Activated naive CD4-positive, alpha-beta T cell treated with anti-CD3 and anti-CD28 coated beads, Interleukin-2, amount 10 ng/mL, durations not matched to agents 7 days and 5 days (primary cell): ENCODE data around the gene RAP2A.

ENCODE experiments used
- CTCF ChIA-PET: fragments of 350-600 bp; sonication (Branson Sonifier 250); formaldehyde crosslinking; loops from one replicate; lab custom pipeline; 2021; ENCODE audit warnings: antibody characterized with exemption; lab: Charles Lee
- DNase-seq: peaks from one replicate; pipeline ENCODE4 v3.0.0-alpha.2; 2020
- H3K27ac Mint-ChIP-seq: one replicate; pipeline ENCODE4 v1.8.0; 2021; ENCODE audit warnings: mild to moderate bottlenecking, moderate library complexity, mixed read lengths
- H3K27me3 Mint-ChIP-seq: one replicate; pipeline ENCODE4 v1.8.0; 2021; ENCODE audit warnings: mild to moderate bottlenecking, mixed read lengths
- H3K36me3 Mint-ChIP-seq: one replicate; pipeline ENCODE4 v1.8.0; 2021; ENCODE audit warnings: mixed read lengths
- H3K4me1 Mint-ChIP-seq: one replicate; pipeline ENCODE4 v1.8.0; 2021; ENCODE audit warnings: mixed read lengths
- H3K4me3 Mint-ChIP-seq: one replicate; pipeline ENCODE4 v1.8.0; 2021; ENCODE audit warnings: mild to moderate bottlenecking, moderate library complexity, mixed read lengths
- H3K9me3 Mint-ChIP-seq: one replicate; pipeline ENCODE4 v1.8.0; 2021; ENCODE audit warnings: mixed read lengths

Gene RAP2A

GRCh38 chr13:97433727-97434396, at the start of gene RAP2A:
Gene RAP2A (plus strand): TSS chr13:97434169. CDS start chr13:97434471, 302 bp downstream.
- peak within 1 kb of the TSS; percentile 100 for H3K27ac Mint-ChIP-seq
- H3K36me3 Mint-ChIP-seq, result peaks cover 11% of the 10 kb centered on the region
- peak; percentile 92 for DNase-seq
- peaks cover 39% of the 10 kb centered on the region for H3K4me1 Mint-ChIP-seq
- H3K9me3 Mint-ChIP-seq, result no peaks in the 10 kb centered on the region
- peak within 1 kb of the TSS; percentile 98 for H3K4me3 Mint-ChIP-seq
- H3K27me3 Mint-ChIP-seq, result no peaks in the 10 kb centered on the region
- CTCF ChIA-PET, result interaction anchor here (0.7 kb wide), 1 partner anchor 14 kb away, joined by 3 read pairs; no protein-coding TSS in a partner anchor

GRCh38 chr13:97384371-97384770, 49.6 kb upstream of the RAP2A start:
- Mint-ChIP-seq H3K4me3 (no peak overlapping the region), H3K36me3 (peaks cover 3% of the 10 kb centered on the region)
- CTCF ChIA-PET, result interaction anchor here (1.2 kb wide), 1 partner anchor 25 kb away, joined by 3 read pairs; no protein-coding TSS in a partner anchor

GRCh38 chr13:97385146-97385545, 48.8 kb upstream of the RAP2A start:
- Mint-ChIP-seq H3K9me3 (no peaks in the 10 kb centered on the region), H3K27me3 (no peaks in the 10 kb centered on the region), H3K36me3 (peaks cover 3% of the 10 kb centered on the region), H3K4me3 (no peak overlapping the region), H3K4me1 (peaks cover 11% of the 10 kb centered on the region), H3K27ac (no peak overlapping the region)
- CTCF ChIA-PET, result interaction anchor here (1.2 kb wide), 1 partner anchor 25 kb away, joined by 3 read pairs; no protein-coding TSS in a partner anchor
- DNase-seq, result no peak

More at GRCh38 chr13:97384371-97384770, 49.6 kb upstream of the RAP2A start:
- Mint-ChIP-seq H3K9me3 (no peaks in the 10 kb centered on the region), H3K27ac (no peak overlapping the region), H3K27me3 (no peaks in the 10 kb centered on the region), H3K4me1 (peaks cover 11% of the 10 kb centered on the region)
- no peak for DNase-seq

- CTCF ChIA-PET, result interaction anchor here (1.2 kb wide), 1 partner anchor 26 kb away, joined by 3 read pairs; no protein-coding TSS in a partner anchor
- Mint-ChIP-seq H3K27ac (no peak overlapping the region), H3K9me3 (no peaks in the 10 kb centered on the region), H3K27me3 (no peaks in the 10 kb centered on the region), H3K4me1 (peaks cover 11% of the 10 kb centered on the region), H3K4me3 (no peak overlapping the region), H3K36me3 (peaks cover 3% of the 10 kb centered on the region)
- DNase-seq, result no peak
Measured at GRCh38 chr13:97385854-97386253, 48.1 kb upstream of the RAP2A start.

- H3K27me3 Mint-ChIP-seq, result no peaks in the 10 kb centered on the region
- H3K9me3 Mint-ChIP-seq, result no peaks in the 10 kb centered on the region
- CTCF ChIA-PET, result no interaction called here
- no peak overlapping the region for H3K27ac Mint-ChIP-seq
- DNase-seq, result peak; percentile 35
- peaks cover 11% of the 10 kb centered on the region for H3K4me1 Mint-ChIP-seq
- H3K36me3 Mint-ChIP-seq, result peaks cover 3% of the 10 kb centered on the region
- H3K4me3 Mint-ChIP-seq, result no peak overlapping the region
Measured at GRCh38 chr13:97386801-97387484, 47.0 kb upstream of the RAP2A start.

- H3K4me3 Mint-ChIP-seq, result no peak overlapping the region
- H3K27ac Mint-ChIP-seq, result no peak overlapping the region
- CTCF ChIA-PET, result no interaction called here
- peaks cover 11% of the 10 kb centered on the region for H3K4me1 Mint-ChIP-seq
- H3K9me3 Mint-ChIP-seq, result no peaks in the 10 kb centered on the region
- DNase-seq, result no peak
- no peaks in the 10 kb centered on the region for H3K27me3 Mint-ChIP-seq
- H3K36me3 Mint-ChIP-seq, result peaks cover 3% of the 10 kb centered on the region
Measured at GRCh38 chr13:97387485-97387839, 46.5 kb upstream of the RAP2A start.

GRCh38 chr13:97387890-97388289, 46.1 kb upstream of the RAP2A start:
- Mint-ChIP-seq H3K9me3 (no peaks in the 10 kb centered on the region), H3K4me1 (peaks cover 11% of the 10 kb centered on the region), H3K36me3 (no peaks in the 10 kb centered on the region), H3K4me3 (no peak overlapping the region), H3K27ac (no peak overlapping the region), H3K27me3 (no peaks in the 10 kb centered on the region)
- CTCF ChIA-PET, result no interaction called here
- DNase-seq, result no peak

GRCh38 chr13:97388373-97388772, 45.6 kb upstream of the RAP2A start:
- Mint-ChIP-seq H3K4me1 (peaks cover 11% of the 10 kb centered on the region), H3K36me3 (no peaks in the 10 kb centered on the region), H3K27ac (no peak overlapping the region), H3K9me3 (no peaks in the 10 kb centered on the region), H3K27me3 (no peaks in the 10 kb centered on the region), H3K4me3 (no peak overlapping the region)
- no peak for DNase-seq
- CTCF ChIA-PET, result no interaction called here

GRCh38 chr13:97390941-97391600, 42.9 kb upstream of the RAP2A start:
- no peak for DNase-seq
- no peak overlapping the region for H3K27ac Mint-ChIP-seq
- H3K9me3 Mint-ChIP-seq, result no peaks in the 10 kb centered on the region
- H3K4me3 Mint-ChIP-seq, result no peak overlapping the region
- no peaks in the 10 kb centered on the region for H3K36me3 Mint-ChIP-seq
- CTCF ChIA-PET, result no interaction called here
- H3K27me3 Mint-ChIP-seq, result no peaks in the 10 kb centered on the region
- peaks cover 11% of the 10 kb centered on the region for H3K4me1 Mint-ChIP-seq

- DNase-seq, result no peak
- CTCF ChIA-PET, result no interaction called here
- Mint-ChIP-seq H3K27me3 (no peaks in the 10 kb centered on the region), H3K9me3 (no peaks in the 10 kb centered on the region), H3K36me3 (no peaks in the 10 kb centered on the region), H3K4me1 (peaks cover 6% of the 10 kb centered on the region), H3K4me3 (no peak overlapping the region), H3K27ac (no peak overlapping the region)
Measured at GRCh38 chr13:97392020-97392419, 41.9 kb upstream of the RAP2A start.

GRCh38 chr13:97394542-97394941, 39.4 kb upstream of the RAP2A start:
- DNase-seq, result no peak
- CTCF ChIA-PET, result no interaction called here
- Mint-ChIP-seq H3K36me3 (no peaks in the 10 kb centered on the region), H3K4me1 (no peaks in the 10 kb centered on the region), H3K4me3 (no peak overlapping the region), H3K27ac (no peak overlapping the region), H3K27me3 (no peaks in the 10 kb centered on the region), H3K9me3 (no peaks in the 10 kb centered on the region)

- CTCF ChIA-PET, result interaction anchor here (1.0 kb wide), 1 partner anchor 29 kb away, joined by 4 read pairs; no protein-coding TSS in a partner anchor
- Mint-ChIP-seq H3K9me3 (no peaks in the 10 kb centered on the region), H3K36me3 (no peaks in the 10 kb centered on the region), H3K27me3 (no peaks in the 10 kb centered on the region), H3K4me1 (no peaks in the 10 kb centered on the region), H3K4me3 (no peak overlapping the region), H3K27ac (no peak overlapping the region)
- no peak for DNase-seq
Measured at GRCh38 chr13:97395447-97396136, 38.4 kb upstream of the RAP2A start.

- Mint-ChIP-seq H3K4me3 (no peak overlapping the region), H3K27me3 (no peaks in the 10 kb centered on the region), H3K36me3 (no peaks in the 10 kb centered on the region), H3K27ac (no peak overlapping the region), H3K9me3 (peaks cover 5% of the 10 kb centered on the region), H3K4me1 (no peaks in the 10 kb centered on the region)
- no peak for DNase-seq
- CTCF ChIA-PET, result no interaction called here
Measured at GRCh38 chr13:97397267-97397666, 36.7 kb upstream of the RAP2A start.

GRCh38 chr13:97401421-97401820, 32.5 kb upstream of the RAP2A start:
- H3K36me3 Mint-ChIP-seq, result no peaks in the 10 kb centered on the region
- H3K9me3 Mint-ChIP-seq, result peaks cover 5% of the 10 kb centered on the region
- H3K27ac Mint-ChIP-seq, result no peak overlapping the region
- H3K4me3 Mint-ChIP-seq, result no peak overlapping the region
- peaks cover 4% of the 10 kb centered on the region for H3K27me3 Mint-ChIP-seq
- CTCF ChIA-PET, result no interaction called here
- H3K4me1 Mint-ChIP-seq, result no peaks in the 10 kb centered on the region
- no peak for DNase-seq
